Epithelial cell of prostate (primary cell): Measurements from ENCODE around the gene ADCK2.
"Not testable (repeated sequence)": the region's sequence is repeated elsewhere in the genome, so short reads cannot be mapped to it uniquely, and the experiment has no call there.

Source experiments
- DNase-seq: peaks from one replicate; pipeline ENCODE4 v3.0.0-alpha.2; 2011; ENCODE audit warnings: low read depth, low spot score
- H3K27ac ChIP-seq: fragments of 450-650 bp; 2 replicates; pipeline ENCODE4 v1.5.1; 2017; ENCODE audit warnings: mild to moderate bottlenecking

ADCK2 gene

GRCh38 chr7:140689199-140690152 lies 16.7 kb downstream of the ADCK2 start:
- H3K27ac ChIP-seq = no peak overlapping the region
- DNase-seq = no peak

DNA sequence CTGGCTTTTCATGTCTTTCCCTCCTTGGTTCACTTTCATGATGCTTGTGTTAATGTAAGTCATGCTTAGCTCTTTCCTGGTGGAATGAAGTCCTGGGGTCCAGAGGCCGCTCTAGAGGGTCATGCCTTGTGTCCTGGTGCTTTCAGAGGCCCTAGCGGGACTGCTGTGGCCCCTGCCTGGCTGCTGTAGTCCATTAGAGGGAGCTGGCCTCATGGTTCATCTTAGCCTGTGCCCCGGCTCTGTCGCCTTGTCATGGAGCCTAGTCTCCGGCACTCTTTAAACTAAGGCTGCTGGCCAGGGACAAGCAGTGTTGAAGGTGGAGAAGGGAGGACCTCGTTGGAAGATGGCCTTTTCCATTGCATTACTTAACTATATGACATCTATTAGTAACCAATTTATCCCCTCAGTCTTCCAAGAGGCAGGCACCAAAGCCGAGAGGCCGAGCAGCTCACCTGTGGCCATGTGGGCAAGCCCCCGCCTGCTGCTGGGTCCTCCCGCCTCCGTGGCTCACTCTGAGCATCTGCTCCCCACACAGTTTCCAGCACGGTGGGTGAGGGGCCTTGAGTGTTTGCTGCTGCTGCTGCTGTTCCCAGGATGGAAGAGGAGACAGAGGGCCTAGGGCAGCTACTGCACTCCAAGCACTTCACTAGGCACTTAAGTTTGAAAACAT lies 18.8 kb downstream of the ADCK2 start:
- H3K27ac ChIP-seq = no peak overlapping the region
- no peak for DNase-seq

- H3K27ac ChIP-seq, DNase-seq: not testable (repeated sequence)
Measured at GRCh38 chr7:140693849-140694248, 21.1 kb downstream of the ADCK2 start.

DNA sequence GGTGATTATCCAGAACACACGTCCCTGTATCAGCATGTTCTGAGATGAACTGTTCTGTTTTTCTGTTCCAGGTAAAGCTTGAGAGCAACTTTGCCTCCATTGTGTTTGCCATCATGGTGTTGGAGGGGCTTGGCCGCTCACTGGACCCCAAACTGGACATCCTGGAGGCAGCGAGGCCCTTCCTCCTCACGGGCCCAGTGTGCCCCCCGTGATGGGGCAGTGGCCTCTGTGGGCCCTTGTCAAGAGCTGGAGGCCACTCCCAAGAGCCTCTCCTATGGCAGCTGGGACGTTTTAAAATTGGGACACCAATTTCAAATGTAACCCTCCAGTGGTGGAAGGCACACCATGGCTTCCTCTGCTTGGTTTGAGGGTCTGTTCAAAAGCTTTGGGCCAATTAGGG lies 21.8 kb downstream of the ADCK2 start:
- no peak for DNase-seq
- H3K27ac ChIP-seq = no peak overlapping the region

- no peak for DNase-seq
- no peak overlapping the region for H3K27ac ChIP-seq
Measured at GRCh38 chr7:140695381-140695780, 22.6 kb downstream of the ADCK2 start.

DNA sequence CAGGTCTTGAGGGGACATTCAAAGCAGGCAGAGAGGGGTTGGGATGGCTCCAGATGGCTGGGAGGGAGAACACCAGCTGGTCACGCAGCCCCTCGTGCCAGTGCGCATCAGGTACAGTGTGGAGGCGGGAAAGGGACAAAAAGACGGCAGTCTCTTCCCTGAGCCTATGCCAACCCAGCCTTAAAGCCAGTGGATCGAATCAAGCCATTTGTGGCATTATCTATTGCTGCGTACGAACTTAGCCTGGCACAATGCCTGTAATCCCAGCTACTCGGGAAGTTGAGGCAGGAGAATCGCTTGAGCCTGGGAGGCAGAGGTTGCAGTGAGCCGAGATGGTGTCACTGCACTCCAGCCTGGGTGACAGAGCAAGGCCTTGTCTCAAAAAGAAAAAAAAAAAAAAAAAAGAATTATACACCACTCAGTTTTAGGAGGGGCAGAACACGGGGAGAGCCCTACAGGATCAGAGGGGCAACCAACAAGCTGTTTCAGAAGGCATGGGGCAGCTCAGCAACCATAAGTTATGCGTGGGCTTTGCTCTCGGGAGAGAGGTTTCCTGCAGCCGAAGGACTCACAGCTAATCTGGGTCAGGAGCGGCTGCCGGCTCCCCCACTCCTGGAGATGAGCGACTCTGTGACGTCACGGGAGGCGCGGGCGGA lies 23.4 kb downstream of the ADCK2 start:
- DNase-seq = peak; percentile 36
- H3K27ac ChIP-seq = peak overlapping the region; percentile 76

DNA sequence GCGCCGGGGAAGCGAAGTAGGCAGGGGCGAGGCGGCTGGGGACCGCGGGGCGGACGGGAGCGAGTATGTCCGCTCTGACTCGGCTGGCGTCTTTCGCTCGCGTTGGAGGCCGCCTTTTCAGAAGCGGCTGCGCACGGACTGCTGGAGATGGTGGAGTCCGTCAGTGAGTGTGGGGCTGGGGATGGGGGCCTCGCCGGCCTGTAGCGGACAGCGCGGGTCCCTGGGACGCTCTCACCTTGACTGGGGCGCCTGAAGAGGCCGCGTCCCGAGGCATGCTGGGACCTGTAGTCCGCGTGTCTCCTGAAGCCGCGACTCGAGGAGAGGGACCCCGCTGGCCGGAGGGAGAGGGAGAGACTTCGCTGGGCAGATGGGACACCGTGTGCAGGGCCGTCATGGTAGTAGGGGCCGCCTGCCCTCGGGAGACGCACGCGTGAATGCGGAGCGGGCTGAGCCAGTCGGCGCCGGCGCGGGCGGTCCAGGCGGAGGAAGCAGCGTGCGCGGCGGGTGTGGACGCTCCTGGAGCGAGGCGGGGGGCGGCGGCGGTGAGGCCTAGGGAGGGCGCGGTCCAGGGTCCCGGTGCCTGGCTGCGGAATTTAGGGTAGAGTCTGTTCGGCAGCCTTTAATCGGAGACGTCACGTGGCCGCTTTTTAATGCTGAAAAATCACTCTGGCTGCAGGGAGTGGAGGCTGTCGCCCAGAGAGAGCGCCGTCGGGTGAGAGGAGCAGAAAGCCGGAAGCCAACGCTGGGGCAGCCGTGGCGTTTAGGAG lies 24.1 kb downstream of the ADCK2 start, which contains the start of gene NDUFB2:
Gene NDUFB2, plus strand, starts transcription at position 29 of the 767 bp plus-strand sequence. Its CDS starts 37 bp downstream, at position 66.
- DNase-seq = peak; percentile 31
- H3K27ac ChIP-seq = peak within 1 kb of the TSS; percentile 76

- no peak for DNase-seq
Measured at GRCh38 chr7:140697447-140698143, 24.9 kb downstream of the ADCK2 start.

DNA sequence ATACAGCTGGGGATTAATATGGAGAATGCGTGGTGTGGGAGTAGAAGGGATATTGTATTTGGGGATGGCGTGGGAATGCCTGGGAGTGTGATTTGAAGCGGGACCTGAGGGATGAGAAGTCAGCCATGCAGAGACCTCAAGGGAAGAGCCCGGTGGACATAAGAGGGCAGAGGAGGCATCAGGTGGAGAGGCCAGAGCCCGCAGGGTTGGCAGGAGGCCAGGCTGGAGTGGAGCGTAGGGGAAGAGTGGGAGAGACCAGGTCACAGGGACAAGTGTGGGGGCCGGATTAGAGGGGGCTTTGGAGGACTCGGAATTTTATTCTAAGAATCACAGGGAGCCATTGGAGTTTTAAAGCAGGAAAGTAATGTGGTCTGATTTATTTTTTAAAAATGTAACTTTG lies 25.7 kb downstream of the ADCK2 start:
- H3K27ac ChIP-seq = no peak overlapping the region

More at GRCh38 chr7:140697447-140698143, 24.9 kb downstream of the ADCK2 start:
- H3K27ac ChIP-seq = peak overlapping the region; percentile 76

DNA sequence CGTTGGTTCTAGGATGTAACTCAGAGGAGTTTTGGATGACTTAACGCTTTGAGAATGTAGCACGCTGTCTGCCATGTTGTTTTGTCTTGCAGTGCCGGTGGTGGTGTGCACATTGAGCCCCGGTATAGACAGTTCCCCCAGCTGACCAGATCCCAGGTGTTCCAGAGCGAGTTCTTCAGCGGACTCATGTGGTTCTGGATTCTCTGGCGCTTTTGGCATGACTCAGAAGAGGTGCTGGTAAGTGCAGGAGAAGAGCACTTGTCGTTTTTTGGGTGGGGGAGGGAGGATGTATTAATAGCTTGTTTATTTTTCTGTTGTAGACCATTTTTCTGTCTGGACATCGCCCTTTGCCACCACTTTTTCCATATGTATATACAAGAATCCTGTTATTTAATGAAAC lies 30.0 kb downstream of the ADCK2 start:
- no peak overlapping the region for H3K27ac ChIP-seq
- DNase-seq = no peak

More for the DNA sequence above, 25.7 kb downstream of the ADCK2 start:
- no peak for DNase-seq

DNA sequence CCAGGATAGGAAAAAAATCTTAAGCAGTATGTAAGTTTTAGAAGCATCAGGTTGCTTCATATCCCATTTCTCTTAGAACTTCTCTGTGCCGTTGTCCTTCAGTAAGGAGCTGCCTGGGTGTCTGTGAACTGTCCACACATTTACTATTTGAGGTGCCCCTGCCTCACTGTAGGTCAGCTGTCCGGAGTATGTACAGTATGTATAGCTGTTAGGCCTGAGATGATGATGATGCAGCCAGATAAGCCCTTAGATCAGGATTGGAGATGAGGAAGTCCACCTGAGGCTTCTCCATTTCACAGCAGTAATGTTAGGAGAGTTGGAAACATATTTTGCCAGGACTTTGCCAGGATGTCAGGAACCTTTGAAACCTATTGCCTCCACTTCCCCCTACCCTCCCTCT lies 31.5 kb downstream of the ADCK2 start:
- H3K27ac ChIP-seq = no peak overlapping the region
- DNase-seq = no peak

- no peak for DNase-seq
- H3K27ac ChIP-seq = no peak overlapping the region
Measured at GRCh38 chr7:140707132-140707531, 34.4 kb downstream of the ADCK2 start.

DNA sequence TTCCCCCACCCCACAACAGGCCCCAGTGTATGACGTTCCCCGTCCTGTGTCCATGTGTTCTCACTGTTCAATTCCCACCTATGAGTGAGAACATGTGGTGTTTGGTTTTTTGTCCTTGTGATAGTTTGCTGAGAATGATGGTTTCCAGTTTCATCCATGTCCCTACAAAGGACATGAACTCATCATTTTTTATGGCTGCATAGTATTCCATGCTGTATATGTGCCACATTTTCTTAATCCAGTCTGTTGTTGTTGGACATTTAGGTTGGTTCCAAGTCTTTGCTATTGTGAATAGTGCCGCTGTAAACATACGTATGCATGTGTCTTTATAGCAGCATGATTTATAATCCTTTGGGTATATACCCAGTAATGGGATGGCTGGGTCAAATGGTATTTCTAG lies 36.0 kb downstream of the ADCK2 start:
- not testable (repeated sequence) for DNase-seq

DNA sequence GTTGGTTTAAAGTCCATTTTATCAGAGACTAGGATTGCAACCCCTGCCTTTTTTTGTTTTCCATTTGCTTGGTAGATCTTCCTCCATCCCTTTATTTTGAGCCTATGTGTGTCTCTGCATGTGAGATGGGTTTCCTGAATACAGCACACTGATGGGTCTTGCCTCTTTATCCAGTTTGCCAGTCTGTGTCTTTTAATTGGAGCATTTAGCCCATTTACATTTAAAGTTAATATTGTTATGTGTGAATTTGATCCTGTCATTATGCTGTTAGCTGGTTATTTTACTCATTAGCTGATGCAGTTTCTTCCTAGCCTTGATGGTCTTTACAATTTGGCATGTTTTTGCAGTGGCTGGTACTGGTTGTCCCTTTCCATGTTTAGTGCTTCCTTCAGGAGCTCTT lies 39.6 kb downstream of the ADCK2 start:
- DNase-seq, H3K27ac ChIP-seq: not testable (repeated sequence)

More for the DNA sequence above, 36.0 kb downstream of the ADCK2 start:
- H3K27ac ChIP-seq = not testable (repeated sequence)

DNA sequence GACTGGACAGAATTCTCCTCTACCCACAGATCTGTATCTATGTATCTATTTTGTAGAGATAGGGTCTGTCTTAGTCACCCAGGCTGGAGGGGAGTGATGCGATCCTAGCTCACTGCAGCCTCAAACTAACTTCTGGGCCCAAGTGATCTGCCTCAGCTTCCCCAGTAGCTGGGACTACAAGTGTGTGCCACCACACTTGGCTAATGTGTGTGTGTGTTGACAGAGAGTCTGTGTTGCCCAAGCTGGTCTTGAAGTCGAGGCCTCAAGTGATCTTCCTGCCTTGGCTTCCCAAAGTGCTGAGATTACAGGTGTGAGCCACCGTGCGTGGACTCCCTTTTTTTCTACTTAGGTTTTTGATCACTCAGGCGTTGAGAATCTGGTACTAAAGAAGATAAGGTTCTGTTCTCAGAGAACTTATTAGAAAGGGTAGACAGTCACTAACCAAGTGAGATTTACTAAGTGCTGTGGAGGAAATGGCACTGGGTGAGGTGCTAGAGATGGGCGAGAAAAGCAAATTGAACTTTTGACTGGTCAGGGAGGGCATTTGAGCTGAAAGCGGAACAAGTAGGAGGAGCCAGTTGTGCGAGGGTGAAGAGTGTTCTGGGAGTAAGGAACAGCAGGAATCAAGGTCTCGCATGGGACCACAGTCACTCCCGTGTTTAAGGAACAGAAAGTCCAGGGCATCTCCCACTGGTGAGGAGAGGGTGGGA lies 41.7 kb downstream of the ADCK2 start:
- no peak for DNase-seq
- H3K27ac ChIP-seq = no peak overlapping the region

DNA sequence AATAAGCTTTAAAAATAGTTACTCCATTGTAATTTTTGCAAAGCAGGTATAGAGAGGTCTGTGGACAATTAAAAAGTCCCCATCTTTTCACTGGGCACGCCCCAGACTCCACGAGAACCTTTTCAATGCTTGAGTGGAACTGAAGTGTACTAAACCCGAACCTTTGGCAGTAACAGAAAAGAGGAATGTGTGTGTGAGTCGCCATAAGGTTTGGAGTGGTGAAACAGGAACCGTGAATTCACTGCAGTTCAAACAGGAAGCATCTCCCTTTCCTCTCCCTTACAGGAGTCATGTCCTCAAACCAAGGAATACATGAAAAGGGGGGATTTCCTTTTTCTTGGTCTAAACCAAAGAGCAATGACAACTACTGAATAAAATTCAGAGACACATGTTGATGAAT lies 47.0 kb downstream of the ADCK2 start:
- DNase-seq = no peak
- no peak overlapping the region for H3K27ac ChIP-seq

DNA sequence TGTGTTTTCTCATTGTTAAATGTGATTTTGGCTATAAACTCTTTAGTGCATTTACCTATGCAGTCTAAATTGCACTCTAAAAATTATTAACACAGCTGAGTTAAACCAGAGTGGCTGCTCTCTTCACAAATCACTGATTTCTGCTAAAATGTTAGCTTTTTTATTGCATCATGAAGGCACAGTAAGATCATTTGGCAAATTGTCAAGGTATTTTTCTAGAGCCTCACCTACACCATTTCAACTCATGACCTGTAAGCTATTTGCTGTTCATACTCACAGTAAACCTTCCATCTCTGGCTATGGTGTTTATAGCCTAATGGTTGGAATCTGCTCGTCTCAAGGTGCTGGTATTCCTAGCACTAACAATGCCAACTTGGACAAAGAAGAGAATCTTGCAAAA lies 49.5 kb downstream of the ADCK2 start:
- no peak for DNase-seq
- H3K27ac ChIP-seq = no peak overlapping the region

DNA sequence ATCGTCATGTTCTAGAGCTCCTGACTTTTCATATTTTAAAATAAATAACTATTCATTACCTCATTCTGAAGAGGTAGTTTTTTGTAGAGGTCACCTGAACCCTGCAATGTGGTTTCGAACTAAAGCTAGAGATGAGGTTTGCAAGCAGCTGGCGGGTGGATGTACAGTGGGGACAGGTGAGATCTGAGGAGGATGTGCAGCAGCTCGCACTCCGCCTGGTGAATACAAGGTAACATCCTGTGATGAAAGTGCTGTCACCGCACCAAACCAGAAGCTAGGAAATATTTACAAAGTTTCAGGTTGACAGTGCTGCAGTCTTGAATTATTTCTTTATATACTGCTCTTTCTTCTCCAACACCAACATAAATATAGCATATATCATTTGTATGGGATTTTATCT lies 50.3 kb downstream of the ADCK2 start:
- no peak for DNase-seq
- H3K27ac ChIP-seq = no peak overlapping the region

DNA sequence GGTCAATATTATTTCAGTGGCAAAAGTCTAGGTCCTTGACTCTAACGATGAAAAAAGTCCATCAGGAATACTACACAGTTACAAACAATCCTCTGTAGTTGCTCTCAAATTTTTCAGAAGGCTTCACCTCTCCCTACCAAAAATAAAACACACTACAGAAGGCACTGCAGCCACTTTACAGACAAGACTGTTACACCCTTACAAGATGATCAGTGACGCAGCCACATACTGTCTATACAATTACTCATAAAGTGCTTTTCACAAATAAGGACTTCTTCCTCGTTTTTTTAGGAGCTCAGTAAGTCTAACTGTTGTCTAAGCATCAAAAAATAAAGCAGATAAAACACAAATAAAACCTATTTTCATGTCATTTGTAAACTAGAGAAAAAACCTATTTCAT lies 50.8 kb downstream of the ADCK2 start:
- no peak for DNase-seq
- H3K27ac ChIP-seq = no peak overlapping the region
